PC-3 (cell line): ENCODE results near the gene ATP1A4. TPM values are rescaled to one million over a fixed set of nuclear protein-coding genes. Genes with fewer than 3 reads are reported as not detected.

Source experiments
- total RNA-seq: library from RNA; depleted of rRNA; stranded (reverse); fragments of >200 nt; gene quantifications from 2 replicates; pipeline ENCODE4 v1.2.3, GENCODE V29; 2014; rRNA removed

ATP1A4 gene
- total RNA-seq, 1 experiment from 2014 or later: 0.04 TPM

Other genes starting within 250 kb of the ATP1A4 start
- gene TAGLN2, start 226.1 kb upstream of the ATP1A4 start, total RNA-seq: 1,281 and 1,584 TPM in 2 replicates
- gene IGSF9, start 206.0 kb upstream of the ATP1A4 start, total RNA-seq: 15.6 and 19.9 TPM in 2 replicates
- 5.9 and 8.7 TPM in 2 replicates for gene SLAMF9, start 197.4 kb upstream of the ATP1A4 start, total RNA-seq
- 6.7 and 6.9 TPM in 2 replicates for gene PIGM, start 119.6 kb upstream of the ATP1A4 start, total RNA-seq
- 0.15 TPM in 1 of 2 replicates, not detected in the other for gene KCNJ10, start 81.4 kb upstream of the ATP1A4 start, total RNA-seq
- not detected in 2 replicates for gene KCNJ9, start 70.1 kb upstream of the ATP1A4 start, total RNA-seq
- gene IGSF8, start 53.0 kb upstream of the ATP1A4 start, total RNA-seq: 37.1 and 49.1 TPM in 2 replicates
- gene ATP1A2, start 35.8 kb upstream of the ATP1A4 start, total RNA-seq: not detected in 2 replicates
- 0.12 TPM in 1 of 2 replicates, not detected in the other for gene CASQ1, start 39.0 kb downstream of the ATP1A4 start, total RNA-seq
- 90.3 and 128 TPM in 2 replicates for gene PEA15, start 53.8 kb downstream of the ATP1A4 start, total RNA-seq
- gene DCAF8, start 110.9 kb downstream of the ATP1A4 start, total RNA-seq: 122 and 139 TPM in 2 replicates
- 63.2 and 65.4 TPM in 2 replicates for gene PEX19, start 133.5 kb downstream of the ATP1A4 start, total RNA-seq
- 141 and 142 TPM in 2 replicates for gene COPA, start 191.6 kb downstream of the ATP1A4 start, total RNA-seq
- gene NCSTN, start 191.8 kb downstream of the ATP1A4 start, total RNA-seq: 48.2 and 49.6 TPM in 2 replicates
- not detected in 2 replicates for gene NHLH1, start 215.5 kb downstream of the ATP1A4 start, total RNA-seq
- gene VANGL2, start 249.0 kb downstream of the ATP1A4 start, total RNA-seq: 0.06 and 0.44 TPM in 2 replicates